GM23338 (cell line): ENCODE results near the gene DPP3. TPM values are rescaled to one million over a fixed set of nuclear protein-coding genes. Genes with fewer than 3 reads are reported as not detected.
A peak's percentile ranks its signal among the peaks of the same experiment; 100 is the strongest.

Experiments
- ATAC-seq: fragments of 200-7000 bp; cut with Tn5 transposase; 3 replicates; pipeline ENCODE4 v1.9.1; 2020
- DNase-seq: peaks from one replicate; pipeline ENCODE4 v3.0.0-alpha.2; 2015; ENCODE audit warnings: low spot score
- H2AFZ ChIP-seq: fragments of 200-600 bp; sonication (generic); 2 replicates; pipeline ENCODE4 v1.8.0; 2016; ENCODE audit warnings: antibody characterized with exemption, mild to moderate bottlenecking, moderate library complexity
- H3F3A ChIP-seq: fragments of 200-600 bp; sonication (generic); replicated peaks from 2 replicates; pipeline ENCODE4 v1.8.0; 2017; ENCODE audit warnings: antibody characterized with exemption, mixed run types, low read depth
- H3K27ac ChIP-seq: fragments of 200-600 bp; sonication (generic); 2 replicates; pipeline ENCODE4 v1.6.1; 2016; ENCODE audit warnings: low read depth
- H3K27me3 ChIP-seq: fragments of 200-600 bp; sonication (generic); 2 replicates; pipeline ENCODE4 v1.8.0; 2016; ENCODE audit warnings: mild to moderate bottlenecking, mixed run types, moderate library complexity; ENCODE audit not compliant: insufficient read depth
- H3K36me3 ChIP-seq: fragments of 200-600 bp; sonication (generic); 2 replicates; pipeline ENCODE4 v1.8.0; 2016; ENCODE audit warnings: mild to moderate bottlenecking; ENCODE audit not compliant: insufficient read depth
- H3K4me1 ChIP-seq: fragments of 200-600 bp; sonication (generic); 2 replicates; pipeline ENCODE4 v1.8.0; 2016; ENCODE audit warnings: mild to moderate bottlenecking, moderate library complexity; ENCODE audit not compliant: insufficient read depth
- H3K4me2 ChIP-seq: fragments of 200-600 bp; sonication (generic); 2 replicates; pipeline ENCODE4 v1.7.1; 2017; ENCODE audit warnings: mixed run types
- H3K4me3 ChIP-seq: fragments of 200-600 bp; sonication (generic); 2 replicates; pipeline ENCODE4 v1.6.1; 2016; ENCODE audit warnings: mixed run types
- H3K79me2 ChIP-seq: fragments of 200-600 bp; sonication (generic); replicated peaks from 2 replicates; pipeline ENCODE4 v1.8.0; 2017; ENCODE audit warnings: mild to moderate bottlenecking; ENCODE audit not compliant: insufficient read depth
- H3K9me2 ChIP-seq: fragments of 200-600 bp; sonication (generic); 2 replicates; pipeline ENCODE4 v1.8.0; 2017; ENCODE audit not compliant: insufficient read depth
- H4K20me1 ChIP-seq: fragments of 200-600 bp; sonication (generic); replicated peaks from 2 replicates; pipeline ENCODE4 v1.8.0; 2017; ENCODE audit warnings: mild to moderate bottlenecking; ENCODE audit not compliant: insufficient read depth
- H3K27ac Mint-ChIP-seq: 2 replicates; pipeline ENCODE4 v1.8.0; 2020; ENCODE audit warnings: inconsistent platforms, mild to moderate bottlenecking, moderate library complexity, mixed read lengths
- H3K27me3 Mint-ChIP-seq: 3 replicates; pipeline ENCODE4 v1.8.0; 2022; ENCODE audit warnings: low read depth, mild to moderate bottlenecking, moderate library complexity, mixed read lengths, inconsistent platforms; ENCODE audit not compliant: insufficient read depth, poor library complexity
- H3K36me3 Mint-ChIP-seq: 3 replicates; pipeline ENCODE4 v1.8.0; 2021; ENCODE audit warnings: low read depth, mild to moderate bottlenecking, inconsistent platforms, moderate library complexity, mixed read lengths
- H3K4me1 Mint-ChIP-seq: 3 replicates; pipeline ENCODE4 v1.8.0; 2020; ENCODE audit warnings: mild to moderate bottlenecking, inconsistent platforms, mixed read lengths
- H3K4me3 Mint-ChIP-seq: 3 replicates; pipeline ENCODE4 v1.8.0; 2021; ENCODE audit warnings: moderate library complexity, mild to moderate bottlenecking, inconsistent platforms, mixed read lengths
- H3K9me3 Mint-ChIP-seq: 3 replicates; pipeline ENCODE4 v1.8.0; 2020; ENCODE audit warnings: moderate library complexity, mild to moderate bottlenecking, inconsistent platforms, mixed read lengths
- CREB1 ChIP-seq: fragments of 250-450 bp; sonication (Bioruptor Pico); IDR thresholded peaks from 2 replicates; pipeline ENCODE4 v1.5.0; 2020; ENCODE audit warnings: low read depth, mild to moderate bottlenecking, moderate library complexity
- EZH2phosphoT487 ChIP-seq: fragments of 200-600 bp; sonication (generic); IDR thresholded peaks from one replicate; pipeline ENCODE4 v1.8.1; 2018; ENCODE audit warnings: antibody characterized with exemption; ENCODE audit not compliant: unreplicated experiment
- NANOG ChIP-seq: IDR thresholded peaks from 2 replicates; pipeline ENCODE4 v1.6.1; 2016; ENCODE audit warnings: antibody characterized with exemption, borderline replicate concordance
- POLR2AphosphoS5 ChIP-seq: IDR thresholded peaks from 2 replicates; pipeline ENCODE4 v1.6.1; 2016; ENCODE audit warnings: antibody characterized with exemption, low read depth
- polyA plus RNA-seq: library from polyadenylated mRNA; unstranded; fragments of >200 nt; fragmentation: Nextera tagmentation; extraction: Ambion mirVana; gene quantifications from 2 replicates; pipeline ENCODE4 v1.2.1, GENCODE V29; 2016
- total RNA-seq: library from RNA; depleted of rRNA; stranded (reverse); fragments of >200 nt; shearing (Covaris generic); gene quantifications from 2 replicates; pipeline ENCODE4 v1.2.3, GENCODE V29; 2014
- TF ChIP-seq, protein P1 (sequence below), 2 experiments: fragments of 200-600 bp in 1 of 2; sonication (generic) in 1 of 2; conservative IDR thresholded peaks; 2 replicates each; pipeline versions ENCODE4 v1.5.1 to v1.6.1; 2016 to 2017; ENCODE audit warnings: antibody characterized with exemption in 2 of 2, low read depth in 2 of 2, mild to moderate bottlenecking in 2 of 2, moderate library complexity in 1 of 2
- TF ChIP-seq, protein P2 (sequence below): fragments of 250-450 bp; sonication (Bioruptor Pico); IDR thresholded peaks from 2 replicates; pipeline ENCODE4 v1.5.0; 2020; ENCODE audit warnings: mild to moderate bottlenecking, moderate library complexity

Gene DPP3
- total and polyA plus RNA-seq, 2 experiments from 2014 or later, result 22.7 to 85.9 TPM

DNA sequence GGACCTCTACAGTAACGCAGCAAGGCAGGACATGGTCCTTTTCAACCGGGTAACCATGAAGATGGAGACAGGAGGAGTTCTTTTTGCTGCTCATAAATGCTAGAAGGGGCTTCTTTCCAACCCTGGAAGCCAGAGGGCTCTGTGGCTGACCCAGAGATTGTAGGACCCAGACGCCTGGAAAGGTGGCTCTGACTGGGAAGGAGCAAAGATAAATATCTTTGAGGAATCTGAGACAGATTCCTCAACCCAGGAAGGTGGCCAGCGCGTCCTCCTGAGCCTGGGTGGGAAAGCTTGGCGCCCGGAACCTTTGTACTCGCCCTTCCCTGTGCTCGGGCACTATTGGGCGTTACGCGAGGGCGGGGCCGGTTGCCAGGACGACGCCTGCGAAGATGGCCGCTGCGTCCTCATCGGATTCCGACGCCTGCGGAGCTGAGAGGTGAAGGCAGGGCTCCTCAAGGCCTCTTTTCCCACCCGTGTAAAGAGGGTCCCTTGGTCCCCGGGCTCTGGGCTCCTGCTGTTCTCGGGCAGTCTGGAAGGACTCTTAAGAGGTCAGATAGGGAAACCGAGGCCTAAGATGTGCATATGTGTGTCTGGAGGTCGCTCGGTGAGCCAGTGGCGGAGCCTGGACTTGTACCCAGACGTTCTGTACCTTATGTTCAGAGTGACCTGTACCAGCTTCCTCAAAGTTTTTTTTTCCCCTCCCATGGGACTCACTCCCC lies 30.2 kb downstream of the DPP3 start, which contains the start of gene BBS1:
Gene BBS1 (plus strand): TSS at position 365 of the 719 bp plus-strand sequence. CDS start 25 bp downstream, at position 390.
- H3K27ac ChIP-seq, result peak within 1 kb of the TSS; percentile 91; the same call in 1 of the 2 replicates
- peaks cover 6% of the 10 kb centered on the region for H3K4me1 ChIP-seq
- Mint-ChIP-seq H3K27ac (peak within 1 kb of the TSS; percentile 93), H3K4me3 (peak within 1 kb of the TSS; percentile 100), H3K9me3 (no peaks in the 10 kb centered on the region), H3K36me3 (peaks cover 3% of the 10 kb centered on the region), H3K27me3 (peaks cover 6% of the 10 kb centered on the region), H3K4me1 (peaks cover 6% of the 10 kb centered on the region)
- H3F3A ChIP-seq, result 0 out of 2 replicates have a peak, but pooled peaks cover 5% of the 10 kb centered on the region
- ATAC-seq, result peak; percentile 99
- peak within 1 kb of the TSS; percentile 96 for H3K4me3 ChIP-seq
- H3K27me3 ChIP-seq, result no peaks in the 10 kb centered on the region
- peaks cover 9% of the 10 kb centered on the region for H3K79me2 ChIP-seq
- no peaks in the 10 kb centered on the region; the same call in 1 of the 2 replicates for H3K36me3 ChIP-seq
- 0 out of 2 replicates have a peak, but pooled peaks cover 3% of the 10 kb centered on the region for H4K20me1 ChIP-seq
- DNase-seq, result peak; percentile 95
- no peaks in the 10 kb centered on the region for H3K9me2 ChIP-seq
- H2AFZ ChIP-seq, result peak within 1 kb of the TSS; percentile 89
- peak within 1 kb of the TSS; percentile 89 for H3K4me2 ChIP-seq
- TF ChIP-seq, protein P1, sequence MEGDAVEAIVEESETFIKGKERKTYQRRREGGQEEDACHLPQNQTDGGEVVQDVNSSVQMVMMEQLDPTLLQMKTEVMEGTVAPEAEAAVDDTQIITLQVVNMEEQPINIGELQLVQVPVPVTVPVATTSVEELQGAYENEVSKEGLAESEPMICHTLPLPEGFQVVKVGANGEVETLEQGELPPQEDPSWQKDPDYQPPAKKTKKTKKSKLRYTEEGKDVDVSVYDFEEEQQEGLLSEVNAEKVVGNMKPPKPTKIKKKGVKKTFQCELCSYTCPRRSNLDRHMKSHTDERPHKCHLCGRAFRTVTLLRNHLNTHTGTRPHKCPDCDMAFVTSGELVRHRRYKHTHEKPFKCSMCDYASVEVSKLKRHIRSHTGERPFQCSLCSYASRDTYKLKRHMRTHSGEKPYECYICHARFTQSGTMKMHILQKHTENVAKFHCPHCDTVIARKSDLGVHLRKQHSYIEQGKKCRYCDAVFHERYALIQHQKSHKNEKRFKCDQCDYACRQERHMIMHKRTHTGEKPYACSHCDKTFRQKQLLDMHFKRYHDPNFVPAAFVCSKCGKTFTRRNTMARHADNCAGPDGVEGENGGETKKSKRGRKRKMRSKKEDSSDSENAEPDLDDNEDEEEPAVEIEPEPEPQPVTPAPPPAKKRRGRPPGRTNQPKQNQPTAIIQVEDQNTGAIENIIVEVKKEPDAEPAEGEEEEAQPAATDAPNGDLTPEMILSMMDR (conservative IDR thresholded peaks at IDR 0.05; ENCODE audit: low read depth in 2 of 2), result no peak
- TF ChIP-seq CREB1 (CRISPR knock-in tag) (peak; percentile 78), NANOG (no peak), POLR2AphosphoS5 (peak; percentile 81), EZH2phosphoT487 (no peak)
- TF ChIP-seq, protein P2, sequence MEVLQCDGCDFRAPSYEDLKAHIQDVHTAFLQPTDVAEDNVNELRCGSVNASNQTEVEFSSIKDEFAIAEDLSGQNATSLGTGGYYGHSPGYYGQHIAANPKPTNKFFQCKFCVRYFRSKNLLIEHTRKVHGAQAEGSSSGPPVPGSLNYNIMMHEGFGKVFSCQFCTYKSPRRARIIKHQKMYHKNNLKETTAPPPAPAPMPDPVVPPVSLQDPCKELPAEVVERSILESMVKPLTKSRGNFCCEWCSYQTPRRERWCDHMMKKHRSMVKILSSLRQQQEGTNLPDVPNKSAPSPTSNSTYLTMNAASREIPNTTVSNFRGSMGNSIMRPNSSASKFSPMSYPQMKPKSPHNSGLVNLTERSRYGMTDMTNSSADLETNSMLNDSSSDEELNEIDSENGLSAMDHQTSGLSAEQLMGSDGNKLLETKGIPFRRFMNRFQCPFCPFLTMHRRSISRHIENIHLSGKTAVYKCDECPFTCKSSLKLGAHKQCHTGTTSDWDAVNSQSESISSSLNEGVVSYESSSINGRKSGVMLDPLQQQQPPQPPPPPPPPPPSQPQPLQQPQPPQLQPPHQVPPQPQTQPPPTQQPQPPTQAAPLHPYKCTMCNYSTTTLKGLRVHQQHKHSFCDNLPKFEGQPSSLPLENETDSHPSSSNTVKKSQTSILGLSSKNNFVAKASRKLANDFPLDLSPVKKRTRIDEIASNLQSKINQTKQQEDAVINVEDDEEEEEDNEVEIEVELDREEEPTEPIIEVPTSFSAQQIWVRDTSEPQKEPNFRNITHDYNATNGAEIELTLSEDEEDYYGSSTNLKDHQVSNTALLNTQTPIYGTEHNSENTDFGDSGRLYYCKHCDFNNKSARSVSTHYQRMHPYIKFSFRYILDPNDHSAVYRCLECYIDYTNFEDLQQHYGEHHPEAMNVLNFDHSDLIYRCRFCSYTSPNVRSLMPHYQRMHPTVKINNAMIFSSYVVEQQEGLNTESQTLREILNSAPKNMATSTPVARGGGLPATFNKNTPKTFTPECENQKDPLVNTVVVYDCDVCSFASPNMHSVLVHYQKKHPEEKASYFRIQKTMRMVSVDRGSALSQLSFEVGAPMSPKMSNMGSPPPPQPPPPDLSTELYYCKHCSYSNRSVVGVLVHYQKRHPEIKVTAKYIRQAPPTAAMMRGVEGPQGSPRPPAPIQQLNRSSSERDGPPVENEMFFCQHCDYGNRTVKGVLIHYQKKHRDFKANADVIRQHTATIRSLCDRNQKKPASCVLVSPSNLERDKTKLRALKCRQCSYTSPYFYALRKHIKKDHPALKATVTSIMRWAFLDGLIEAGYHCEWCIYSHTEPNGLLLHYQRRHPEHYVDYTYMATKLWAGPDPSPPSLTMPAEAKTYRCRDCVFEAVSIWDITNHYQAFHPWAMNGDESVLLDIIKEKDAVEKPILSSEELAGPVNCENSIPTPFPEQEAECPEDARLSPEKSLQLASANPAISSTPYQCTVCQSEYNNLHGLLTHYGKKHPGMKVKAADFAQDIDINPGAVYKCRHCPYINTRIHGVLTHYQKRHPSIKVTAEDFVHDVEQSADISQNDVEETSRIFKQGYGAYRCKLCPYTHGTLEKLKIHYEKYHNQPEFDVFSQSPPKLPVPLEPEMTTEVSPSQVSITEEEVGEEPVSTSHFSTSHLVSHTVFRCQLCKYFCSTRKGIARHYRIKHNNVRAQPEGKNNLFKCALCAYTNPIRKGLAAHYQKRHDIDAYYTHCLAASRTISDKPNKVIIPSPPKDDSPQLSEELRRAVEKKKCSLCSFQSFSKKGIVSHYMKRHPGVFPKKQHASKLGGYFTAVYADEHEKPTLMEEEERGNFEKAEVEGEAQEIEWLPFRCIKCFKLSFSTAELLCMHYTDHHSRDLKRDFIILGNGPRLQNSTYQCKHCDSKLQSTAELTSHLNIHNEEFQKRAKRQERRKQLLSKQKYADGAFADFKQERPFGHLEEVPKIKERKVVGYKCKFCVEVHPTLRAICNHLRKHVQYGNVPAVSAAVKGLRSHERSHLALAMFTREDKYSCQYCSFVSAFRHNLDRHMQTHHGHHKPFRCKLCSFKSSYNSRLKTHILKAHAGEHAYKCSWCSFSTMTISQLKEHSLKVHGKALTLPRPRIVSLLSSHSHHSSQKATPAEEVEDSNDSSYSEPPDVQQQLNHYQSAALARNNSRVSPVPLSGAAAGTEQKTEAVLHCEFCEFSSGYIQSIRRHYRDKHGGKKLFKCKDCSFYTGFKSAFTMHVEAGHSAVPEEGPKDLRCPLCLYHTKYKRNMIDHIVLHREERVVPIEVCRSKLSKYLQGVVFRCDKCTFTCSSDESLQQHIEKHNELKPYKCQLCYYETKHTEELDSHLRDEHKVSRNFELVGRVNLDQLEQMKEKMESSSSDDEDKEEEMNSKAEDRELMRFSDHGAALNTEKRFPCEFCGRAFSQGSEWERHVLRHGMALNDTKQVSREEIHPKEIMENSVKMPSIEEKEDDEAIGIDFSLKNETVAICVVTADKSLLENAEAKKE (CRISPR knock-in tag), result no peak
